NCI-H1417 treated with DMSO at 0.1 percent for 48 hours (cell line): ENCODE data around the gene STMN1.

ENCODE experiments used
- DNase-seq: peaks from one replicate; lab custom pipeline; 2025; lab: John Stamatoyannopoulos, UW

STMN1 gene

GRCh38 chr1:25891606-25892005 lies 14.6 kb downstream of the STMN1 start:
- DNase-seq: no peak

GRCh38 chr1:25890239-25891034 lies 15.8 kb downstream of the STMN1 start:
- no peak for DNase-seq

GRCh38 chr1:25889470-25889869 lies 16.7 kb downstream of the STMN1 start:
- peak; percentile 4 for DNase-seq

DNA sequence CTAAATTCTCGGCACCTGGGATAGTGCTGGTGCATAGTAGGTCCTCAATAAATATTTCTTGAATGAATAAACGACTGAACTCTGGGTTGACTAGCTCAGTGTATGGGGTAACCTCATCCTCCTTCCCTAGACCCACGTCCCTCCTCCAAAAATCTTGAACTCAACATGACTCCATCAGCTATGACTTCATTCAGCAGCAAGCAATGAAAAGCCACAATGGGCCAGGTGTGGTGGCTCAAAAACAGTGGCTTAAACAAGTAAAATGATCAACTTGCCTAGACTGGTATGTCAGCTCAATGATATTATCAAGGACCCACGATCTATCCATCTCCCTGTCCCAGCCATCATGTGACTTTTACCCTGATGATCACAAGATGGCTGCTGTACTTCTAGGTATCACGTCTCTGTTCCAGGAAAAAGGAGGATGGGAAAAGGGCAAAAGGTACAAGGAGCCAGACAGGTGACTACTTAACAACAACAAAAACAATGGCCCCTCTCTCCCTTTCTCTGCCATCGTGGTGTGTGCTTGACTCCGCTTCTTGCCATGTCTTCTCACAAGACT lies 17.7 kb downstream of the STMN1 start:
- no peak for DNase-seq

DNA sequence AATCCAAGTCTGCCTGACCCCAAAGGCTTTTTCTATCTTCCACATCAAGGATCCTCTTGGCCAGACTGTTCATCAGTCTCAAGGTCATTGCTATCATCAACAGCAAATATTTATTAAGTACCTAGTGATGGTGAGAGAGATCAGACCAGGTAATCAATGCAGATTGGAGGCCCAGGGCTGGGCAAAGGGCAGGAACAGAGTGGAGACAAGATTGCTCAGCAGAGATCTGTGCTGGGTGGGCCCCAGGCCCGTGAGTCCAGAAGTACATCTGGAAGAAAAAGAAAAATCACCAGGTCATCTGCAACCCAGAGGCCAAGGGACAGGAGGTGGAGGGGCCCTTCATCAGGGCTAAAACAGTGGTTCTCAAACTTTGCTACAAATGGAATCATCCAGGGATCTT lies 20.6 kb downstream of the STMN1 start:
- DNase-seq: no peak

GRCh38 chr1:25881266-25881665 lies 25.0 kb downstream of the STMN1 start:
- DNase-seq: no peak

- no peak for DNase-seq
Measured at GRCh38 chr1:25880518-25880917, 25.7 kb downstream of the STMN1 start.

DNA sequence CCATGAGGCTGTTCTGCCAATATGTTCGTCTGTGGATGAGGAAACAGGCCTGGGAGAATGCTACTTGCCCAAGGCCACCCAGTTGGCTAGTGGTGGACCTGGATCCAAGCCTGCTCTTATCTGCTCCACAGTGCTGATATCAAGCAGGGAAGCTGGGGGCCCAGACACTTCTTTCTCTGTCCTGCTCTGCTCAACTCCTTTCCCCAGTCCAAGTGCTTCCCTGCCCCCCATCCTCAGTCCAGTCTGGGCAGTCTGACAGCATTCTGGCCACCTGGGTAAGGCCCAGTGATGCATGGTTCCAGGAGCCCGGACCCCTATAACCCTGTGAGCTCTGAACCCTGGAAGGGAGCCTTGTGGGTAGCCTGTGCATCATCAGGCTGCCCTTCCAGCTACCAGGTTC lies 26.5 kb downstream of the STMN1 start:
- DNase-seq: no peak

DNA sequence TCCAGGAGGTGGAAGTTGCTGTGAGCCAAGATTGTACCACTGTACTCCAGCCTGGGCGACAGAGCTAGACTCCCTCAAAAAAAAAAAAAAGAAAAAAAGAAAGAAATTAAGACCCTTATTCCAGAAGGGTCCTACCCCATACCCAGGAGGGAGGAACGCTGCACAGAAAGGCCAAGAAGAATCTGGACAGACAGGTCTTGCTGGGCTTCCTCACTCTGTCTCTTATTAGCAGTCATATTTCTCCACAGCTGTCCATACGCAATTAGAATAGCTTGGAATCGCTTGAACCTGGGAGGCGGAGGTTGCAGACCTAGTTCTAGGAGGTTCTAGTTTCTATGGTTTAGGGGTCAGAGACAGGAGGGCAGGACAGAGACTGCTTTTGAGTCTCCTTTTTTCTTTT lies 27.5 kb downstream of the STMN1 start:
- DNase-seq: no peak

- no peak for DNase-seq
Measured at GRCh38 chr1:25877155-25877554, 29.1 kb downstream of the STMN1 start.

DNA sequence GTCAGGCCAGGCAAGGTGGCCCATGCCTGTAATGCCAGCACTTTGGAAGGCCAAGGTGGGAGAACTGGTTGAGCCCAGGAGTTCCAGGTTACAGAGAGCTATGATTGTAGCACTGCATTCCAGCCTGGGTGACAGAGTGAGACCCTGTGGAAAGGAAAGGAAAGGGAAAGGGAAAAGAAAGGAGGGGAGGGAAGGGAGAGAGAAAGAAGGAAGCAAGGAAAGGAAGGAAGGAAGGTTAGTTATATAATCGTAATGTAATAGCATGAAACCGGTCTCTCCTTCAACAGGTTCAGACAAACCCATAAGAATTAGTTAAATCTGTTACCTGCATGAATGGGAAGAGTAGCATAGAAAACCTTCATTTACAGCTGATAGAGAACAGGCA lies 29.5 kb downstream of the STMN1 start:
- DNase-seq: no peak

DNA sequence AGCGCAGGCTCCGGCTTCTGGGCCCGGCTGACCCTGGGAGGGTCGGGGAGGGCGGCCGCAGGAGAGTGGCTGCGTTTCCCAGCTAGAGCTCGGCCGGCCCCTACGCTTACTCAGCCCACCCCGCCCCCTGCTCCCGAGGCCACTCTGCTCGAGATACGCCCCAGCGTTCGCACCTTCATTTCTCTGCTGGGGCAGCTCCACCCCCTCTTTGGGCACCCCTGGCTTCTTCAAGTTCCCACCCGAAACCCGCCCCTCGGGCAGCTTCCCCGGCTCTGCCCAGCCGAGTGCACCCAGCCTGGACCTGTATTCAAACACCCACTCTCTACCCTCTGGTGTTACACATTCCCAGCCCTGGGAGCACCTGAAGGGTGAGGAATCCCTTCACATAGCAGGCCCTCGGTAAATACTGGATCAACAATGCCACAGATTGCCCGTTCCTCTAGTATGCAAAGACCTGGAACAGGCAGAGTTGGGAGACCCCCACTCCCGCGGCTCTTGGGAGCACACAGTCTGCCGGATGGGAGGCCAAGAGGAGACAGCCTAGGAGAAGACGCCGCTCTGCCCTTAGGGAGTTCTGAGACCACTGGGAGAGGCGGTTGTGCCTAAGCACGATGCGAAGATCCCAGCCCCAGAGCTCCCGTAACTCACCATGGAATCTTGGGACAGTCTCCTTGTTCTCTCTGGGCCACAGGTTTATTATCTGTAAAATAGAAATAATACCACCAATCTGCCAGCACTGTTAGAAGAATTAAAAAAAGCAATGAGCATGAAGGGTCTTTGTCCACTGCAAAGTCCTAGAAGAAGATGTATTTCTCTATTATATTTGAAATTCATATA lies 30.1 kb downstream of the STMN1 start:
- DNase-seq: no peak

DNA sequence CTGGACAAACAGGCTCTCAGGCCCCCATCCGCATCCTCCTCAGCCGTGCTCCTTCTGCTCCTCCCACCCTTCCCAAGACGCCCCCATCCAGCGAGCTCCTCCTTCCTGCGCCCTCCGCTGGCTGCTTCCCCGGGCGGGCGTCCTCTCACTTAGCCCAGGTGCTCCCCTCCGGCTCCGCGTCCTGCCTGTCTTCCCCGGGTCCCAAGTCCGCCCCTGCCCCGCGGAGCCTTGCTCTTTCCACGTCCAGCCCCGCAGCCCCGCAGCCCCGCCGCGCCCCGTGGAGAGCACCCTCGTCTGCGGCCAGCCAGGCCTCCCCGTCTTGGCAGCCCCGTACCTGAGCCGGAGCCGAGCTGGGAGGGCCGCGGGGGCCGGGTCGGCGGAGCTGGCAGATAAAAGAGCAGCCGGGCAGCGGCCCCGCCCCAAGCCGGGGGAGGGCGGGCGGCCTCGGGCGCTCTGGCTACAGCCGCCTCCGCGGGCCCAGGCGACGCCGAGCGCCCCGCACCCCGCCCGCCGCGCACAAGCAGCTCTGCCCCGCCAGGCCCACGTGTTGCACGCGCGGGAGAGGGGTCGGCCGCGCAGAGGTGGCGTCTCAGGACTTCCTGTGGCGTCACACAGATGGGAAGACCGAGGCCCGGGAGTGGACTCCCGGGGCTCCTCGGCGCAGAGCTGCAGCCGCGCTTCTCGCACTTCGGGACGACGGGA lies 30.9 kb downstream of the STMN1 start, which contains the start of gene PAQR7:
Gene PAQR7, minus strand, starts transcription at position 555 of the 702 bp plus-strand sequence. CDS start 11,869 bp downstream, outside the sequence.
- DNase-seq: peak; percentile 27

DNA sequence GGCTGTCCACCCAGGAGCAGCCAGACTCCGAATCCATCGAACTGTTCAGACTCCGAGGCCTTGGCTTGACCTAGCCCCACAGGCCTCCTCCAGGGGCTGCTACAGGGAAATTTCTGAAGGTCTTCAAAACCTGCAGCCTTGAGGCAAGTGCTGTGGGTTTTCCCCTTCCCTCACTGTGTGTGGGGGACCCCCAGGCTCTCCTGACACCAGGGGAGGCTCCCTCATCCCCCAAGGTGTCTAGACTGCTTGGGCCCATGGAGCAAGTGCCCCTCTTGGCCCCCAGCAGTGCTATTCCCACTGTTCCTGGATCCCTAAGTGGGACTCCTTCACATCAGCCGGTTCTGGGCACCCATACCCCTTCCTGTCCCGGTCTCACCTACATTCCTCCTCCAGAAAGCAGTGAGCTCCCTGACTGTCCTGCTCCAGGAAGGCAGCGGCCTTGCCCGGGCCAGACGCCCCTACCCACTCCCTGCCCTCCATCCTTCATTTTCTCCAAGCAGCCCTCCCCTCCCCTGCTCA lies 31.5 kb downstream of the STMN1 start:
- no peak for DNase-seq

GRCh38 chr1:25874209-25874608 lies 32.0 kb downstream of the STMN1 start:
- no peak for DNase-seq

DNA sequence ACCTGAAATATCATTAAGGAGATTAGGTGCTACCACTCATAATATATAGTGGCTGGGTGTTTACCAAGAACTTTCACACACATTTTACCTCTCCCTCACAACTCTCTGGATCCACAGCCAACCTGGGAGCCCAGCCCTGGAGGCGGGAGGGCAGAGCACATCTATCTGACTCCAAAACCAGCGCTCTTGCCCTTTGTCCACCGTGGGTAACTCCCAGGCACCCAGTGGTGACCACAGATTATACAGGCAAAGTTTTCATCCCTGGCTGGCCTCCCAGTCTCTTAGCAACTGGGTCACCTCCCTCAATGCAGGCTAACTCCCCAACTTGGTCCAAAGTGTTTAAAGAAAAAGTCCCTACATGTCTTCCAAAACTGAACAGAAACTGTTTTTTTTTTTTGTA lies 33.1 kb downstream of the STMN1 start:
- DNase-seq: no peak

DNA sequence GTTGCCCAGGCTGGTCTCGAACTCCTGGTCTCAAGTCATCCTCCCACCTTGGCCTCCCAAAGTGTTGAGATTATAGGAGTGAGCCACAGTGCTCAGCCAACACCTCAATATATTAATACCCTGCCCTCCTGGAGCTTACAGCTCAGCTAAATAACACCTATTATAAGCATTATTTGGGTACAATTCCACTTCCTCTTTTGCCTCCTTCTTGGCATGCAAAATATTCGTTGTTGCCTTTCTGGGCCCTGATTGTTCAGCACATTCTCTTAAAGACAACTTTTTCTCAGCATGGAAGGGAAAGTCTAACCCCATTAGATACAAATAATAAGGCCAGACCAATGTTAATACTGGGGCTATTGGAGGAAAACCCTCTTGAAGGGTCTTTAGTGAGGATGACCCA lies 33.5 kb downstream of the STMN1 start:
- DNase-seq: no peak

DNA sequence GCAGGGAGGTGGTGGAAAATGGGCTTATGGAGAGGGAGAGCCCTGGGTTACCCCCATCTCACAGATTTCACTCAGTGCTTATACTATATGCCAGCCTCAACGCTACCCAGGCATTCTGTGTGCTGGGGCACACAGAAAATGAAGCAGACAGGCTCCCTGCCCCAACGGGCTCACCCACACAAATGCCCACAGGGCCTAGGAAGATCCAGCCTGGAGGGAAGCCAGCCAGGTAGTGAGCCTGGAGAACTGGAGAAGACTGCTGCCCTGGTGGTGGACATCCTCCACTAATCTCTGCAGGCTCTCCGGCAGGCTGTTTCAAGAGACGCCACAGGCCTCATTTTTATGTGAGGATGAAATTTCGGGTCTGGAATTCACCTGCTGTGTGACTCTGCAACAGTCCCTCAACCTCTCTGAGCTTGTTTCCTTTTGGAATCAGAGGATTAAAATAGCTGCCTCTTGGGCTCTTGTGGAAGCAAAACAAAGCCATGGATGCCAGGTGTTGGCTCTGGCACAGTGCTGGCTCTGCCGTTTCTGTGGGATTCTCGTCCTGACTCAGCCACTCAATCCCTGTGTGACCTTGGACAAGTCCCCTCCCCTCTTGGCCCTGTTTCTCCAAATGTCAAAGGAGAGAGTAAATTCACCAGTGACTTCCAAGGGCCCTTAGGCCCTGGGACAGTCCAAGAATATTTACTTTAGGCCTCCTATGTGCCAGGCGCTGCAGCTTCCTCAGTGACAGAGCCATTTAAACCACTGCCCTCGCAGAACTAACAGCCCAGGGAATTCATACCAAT lies 34.3 kb downstream of the STMN1 start:
- no peak for DNase-seq

GRCh38 chr1:25871086-25871703 lies 35.0 kb downstream of the STMN1 start:
- DNase-seq: no peak

DNA sequence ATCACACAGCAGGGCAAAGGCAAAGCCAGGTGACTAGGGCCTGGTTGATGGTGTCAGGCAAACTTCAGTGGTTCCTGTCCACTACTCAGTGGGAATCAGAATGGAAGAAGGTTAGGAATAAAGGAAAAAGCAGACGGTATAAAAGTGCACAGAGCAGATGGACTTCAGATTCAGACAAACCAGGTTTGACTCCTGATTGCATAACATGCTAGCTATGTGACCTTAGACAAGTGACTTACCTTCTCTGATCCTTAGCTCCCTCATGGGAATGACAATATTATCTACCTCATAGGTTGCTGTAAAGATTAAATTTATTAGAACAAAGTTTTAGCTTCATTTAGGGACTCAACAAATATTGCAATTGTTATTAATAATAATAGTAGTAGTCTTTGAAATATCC lies 35.6 kb downstream of the STMN1 start:
- DNase-seq: no peak
